ENCODE data around the gene KCND2.
"Not testable (repeated sequence)": the region's sequence is repeated elsewhere in the genome, so short reads cannot be mapped to it uniquely, and the experiment has no call there.

The KCND2 gene

GRCh38 chr7:120553491-120553890, 280.5 kb downstream of the KCND2 start:
- TF ChIP-seq CTCF (IDR thresholded peaks at IDR 0.05; ENCODE audit: insufficient read depth, missing control alignments): no peak
- DNase-seq (ENCODE audit: insufficient read length, low spot score) (no peak), FAIRE-seq (peak; percentile 21)

- FAIRE-seq: peak; percentile 25
- peak; percentile 77 for TF ChIP-seq CTCF (IDR thresholded peaks at IDR 0.05; ENCODE audit: insufficient read depth, missing control alignments)
Observed at GRCh38 chr7:120554960-120555571, 282.1 kb downstream of the KCND2 start.

GRCh38 chr7:120564145-120564544, 291.2 kb downstream of the KCND2 start:
- DNase-seq (ENCODE audit: insufficient read length, low spot score): no peak
- FAIRE-seq: no peak
- no peak for TF ChIP-seq CTCF (IDR thresholded peaks at IDR 0.05; ENCODE audit: insufficient read depth, missing control alignments)

More at GRCh38 chr7:120554960-120555571, 282.1 kb downstream of the KCND2 start:
- no peak for DNase-seq (ENCODE audit: insufficient read length, low spot score)

GRCh38 chr7:120567204-120567603, 294.2 kb downstream of the KCND2 start:
- FAIRE-seq (no peak), DNase-seq (ENCODE audit: insufficient read length, low spot score) (no peak)
- TF ChIP-seq CTCF (IDR thresholded peaks at IDR 0.05; ENCODE audit: insufficient read depth, missing control alignments): no peak

GRCh38 chr7:120578657-120579056, 305.7 kb downstream of the KCND2 start:
- not testable (repeated sequence) for FAIRE-seq

GRCh38 chr7:120582916-120583315, 309.9 kb downstream of the KCND2 start:
- FAIRE-seq: no peak
- no peak for DNase-seq (ENCODE audit: insufficient read length, low spot score)
- TF ChIP-seq CTCF (IDR thresholded peaks at IDR 0.05; ENCODE audit: insufficient read depth, missing control alignments): no peak

More at GRCh38 chr7:120578657-120579056, 305.7 kb downstream of the KCND2 start:
- not testable (repeated sequence) for DNase-seq (ENCODE audit: insufficient read length, low spot score)

GRCh38 chr7:120583899-120584586, 311.1 kb downstream of the KCND2 start:
- no peak for TF ChIP-seq CTCF (IDR thresholded peaks at IDR 0.05; ENCODE audit: insufficient read depth, missing control alignments)
- no peak for DNase-seq (ENCODE audit: insufficient read length, low spot score)
- no peak for FAIRE-seq
